GM12875 (cell line): ENCODE measurements around the gene OAS3.
"Not testable (repeated sequence)": the region's sequence is repeated elsewhere in the genome, so short reads cannot be mapped to it uniquely, and the experiment has no call there.

Source experiments
- H3K4me3 ChIP-seq: one replicate; pipeline ENCODE4 v1.5.1; 2011; ENCODE audit warnings: low read depth, low read length, control low read depth
- CTCF ChIP-seq: IDR thresholded peaks from 2 replicates; pipeline ENCODE4 v1.5.1; 2011; ENCODE audit warnings: low read depth, mild to moderate bottlenecking, control low read depth, inconsistent platforms, low read length, moderate library complexity, borderline replicate concordance; ENCODE audit not compliant: insufficient read depth

OAS3 gene

GRCh38 chr12:112985642-112986290 is 47.5 kb downstream of the OAS3 start:
- H3K4me3 ChIP-seq, result no peak overlapping the region
- no peak for TF ChIP-seq CTCF

GRCh38 chr12:112986291-112986800 is 48.1 kb downstream of the OAS3 start:
- no peak overlapping the region for H3K4me3 ChIP-seq
- TF ChIP-seq CTCF, result no peak

GRCh38 chr12:112987561-112987960 is 49.3 kb downstream of the OAS3 start:
- TF ChIP-seq CTCF, result no peak
- H3K4me3 ChIP-seq, result no peak overlapping the region

- TF ChIP-seq CTCF, result no peak
Measured at GRCh38 chr12:112988224-112988623, 50.0 kb downstream of the OAS3 start.

GRCh38 chr12:112988823-112989385 is 50.6 kb downstream of the OAS3 start:
- not testable (repeated sequence) for H3K4me3 ChIP-seq

More at GRCh38 chr12:112988224-112988623, 50.0 kb downstream of the OAS3 start:
- no peak overlapping the region for H3K4me3 ChIP-seq

- H3K4me3 ChIP-seq, result no peak overlapping the region
- TF ChIP-seq CTCF, result no peak
Measured at GRCh38 chr12:112989806-112990205, 51.5 kb downstream of the OAS3 start.

- TF ChIP-seq CTCF, result peak; percentile 88
- no peak overlapping the region for H3K4me3 ChIP-seq
Measured at GRCh38 chr12:112992541-112993398, 54.5 kb downstream of the OAS3 start.
